Measurements from ENCODE around the gene TNS1. TPM values are rescaled to one million over a fixed set of nuclear protein-coding genes. Genes with fewer than 3 reads are reported as not detected.

TNS1 gene
- total and polyA plus RNA-seq, 10 of the 15 experiments (the other 5 are each of a cell fraction or from before 2014, with no cell fraction given): 0.05 to 0.44 TPM; not detected in 8

DNA sequence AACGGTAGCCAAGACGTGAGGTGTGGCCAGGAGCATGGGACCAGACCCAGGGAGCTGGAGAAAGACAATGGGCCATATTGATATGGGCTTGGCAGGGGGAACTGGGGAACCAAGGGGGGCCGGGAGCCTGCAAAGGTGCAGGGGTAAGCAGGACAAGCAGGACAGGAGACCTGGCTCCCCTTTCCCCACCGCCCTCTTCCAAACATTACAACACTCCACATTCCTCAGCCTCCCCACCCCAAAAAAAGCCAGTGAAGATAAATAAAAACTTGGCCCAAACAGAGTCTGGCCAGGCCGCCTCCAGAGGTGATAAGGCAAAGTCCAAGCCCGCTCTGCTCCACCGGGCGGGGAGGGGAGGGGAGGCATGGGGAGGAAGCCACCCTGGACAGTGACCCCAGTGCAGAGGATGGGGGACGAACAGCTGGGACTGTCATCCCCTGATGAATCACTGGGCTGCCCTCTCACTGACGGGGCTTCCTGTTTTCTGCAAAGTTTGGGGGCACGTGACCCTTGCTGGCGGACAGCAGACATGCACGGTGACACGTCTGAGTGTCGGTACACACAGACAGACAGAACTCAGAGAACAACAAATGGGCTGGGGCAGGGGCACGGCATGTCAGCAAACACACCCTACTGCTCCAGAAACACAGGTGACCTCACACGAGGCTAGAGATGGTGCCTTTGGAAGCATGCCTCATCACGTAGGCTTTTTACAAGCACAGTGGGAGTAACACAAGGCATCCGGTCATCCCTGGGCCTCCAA lies 100.2 kb downstream of the TNS1 start (continued):
- TF ChIP-seq SRF (IDR thresholded peaks at IDR 0.05; ENCODE audit: low read depth in 2 of 2, low read length in 2 of 2): no peak

DNA sequence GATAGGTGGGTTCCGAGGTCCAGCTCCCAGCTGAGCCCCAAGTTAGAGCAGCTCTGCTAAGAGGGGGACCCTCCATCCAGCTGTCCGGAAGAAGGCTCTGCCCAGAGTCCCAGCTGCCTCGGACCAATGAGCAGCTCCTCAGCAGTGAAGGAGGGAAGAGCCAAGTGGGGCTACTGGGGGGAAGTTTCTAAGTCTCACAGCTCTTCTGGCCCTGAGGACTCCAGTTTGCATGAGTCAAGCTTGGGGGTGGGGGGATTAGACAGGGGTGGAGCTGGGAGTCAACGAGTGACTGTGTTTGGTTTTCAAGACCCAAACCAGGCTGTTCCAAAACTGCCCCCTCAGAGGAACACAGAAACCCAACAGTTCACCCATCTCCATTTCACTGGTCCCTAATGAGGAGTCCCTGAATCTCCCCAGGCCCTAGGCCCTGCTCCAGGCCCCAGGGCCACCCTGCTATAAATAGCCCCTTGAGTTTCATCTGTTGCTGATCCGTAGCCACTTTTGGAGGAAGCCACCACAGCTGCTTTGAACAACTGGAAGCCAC lies 100.9 kb downstream of the TNS1 start:
- H3K9me3 ChIP-seq (replicated peaks; ENCODE audit: control insufficient read depth, insufficient read depth, low read length): no peaks in the 10 kb centered on the region; the same call in 2 of the 3 replicates
- H2AFZ ChIP-seq (ENCODE audit: control insufficient read depth, low read depth, low read length): no peak overlapping the region
- ChIA-PET POLR2A (no interaction called here), SMC1A (ENCODE audit: uncharacterized antibody, unreplicated experiment) (no interaction called here), RAD21 (ENCODE audit: unreplicated experiment) (no interaction called here), CTCF (interaction anchor here (0.5 to 1.2 kb wide), 5 partner anchors 14 to 112 kb away, joined by 3 to 6 read pairs (median 4); no protein-coding TSS in a partner anchor)
- H4K20me1 ChIP-seq (ENCODE audit: control insufficient read depth, insufficient read depth): no peaks in the 10 kb centered on the region
- peaks cover 5 to 10% of the 10 kb centered on the region in 2 experiments; a peak in 3 of 4 replicates for H3K27me3 ChIP-seq (replicated peaks in 1 of 2; ENCODE audit: control insufficient read depth in 2 of 2, insufficient read depth in 2 of 2, low read length in 1 of 2)
- no peak overlapping the region for H3K4me3 ChIP-seq
- FAIRE-seq: no peak
- intact Hi-C loops (cut with micrococcal nuclease; ENCODE audit: unreplicated experiment) (no loop called here), in situ Hi-C loops (cut with MboI) (no loop called here)
- ATAC-seq: no peak
- WGBS (ENCODE audit: insufficient coverage, insufficient replicate concordance, low lambda C conversion rate, missing lambda C conversion rate): 7% methylated on average over 5 of the region's 5 CpGs
- H3K79me2 ChIP-seq (ENCODE audit: control insufficient read depth, insufficient read depth, low read length): no peaks in the 10 kb centered on the region
- H3K27ac ChIP-seq (ENCODE audit: control insufficient read depth, insufficient read depth): no peak overlapping the region
- DNase-seq (ENCODE audit: low read depth, low spot score): no peak
- H3K9ac ChIP-seq (ENCODE audit: control insufficient read depth, insufficient read depth, low read length): no peak overlapping the region
- BruUV-seq (replicated peaks): no TSS peak
- H3K36me3 ChIP-seq (ENCODE audit: control insufficient read depth in 2 of 2, insufficient read depth in 2 of 2, low read length in 1 of 2): no peaks in the 10 kb centered on the region
- H3K4me1 ChIP-seq (ENCODE audit: control insufficient read depth, insufficient read depth, low read length): no peaks in the 10 kb centered on the region
- no peak overlapping the region for H3K4me2 ChIP-seq (ENCODE audit: control insufficient read depth, insufficient read depth)
- TF ChIP-seq IKZF1 (conservative IDR thresholded peaks at IDR 0.05) (no peak), ZNF384 (IDR thresholded peaks at IDR 0.05; ENCODE audit: borderline replicate concordance, low read depth, low read length) (no peak), FOS (IDR thresholded peaks at IDR 0.05; ENCODE audit: borderline replicate concordance, extremely low read depth, insufficient read length) (no peak), CBX5 (IDR thresholded peaks at IDR 0.05; ENCODE audit: low read depth) (no peak), BCL3 (IDR thresholded peaks at IDR 0.05; ENCODE audit: borderline replicate concordance, insufficient read depth, low read depth, low read length, poor library complexity, severe bottlenecking) (no peak), ZBTB11 (CRISPR knock-in tag; IDR thresholded peaks at IDR 0.05) (no peak), MTA3 (IDR thresholded peaks at IDR 0.05; ENCODE audit: borderline replicate concordance, low read length) (no peak), RBBP5 (conservative IDR thresholded peaks at IDR 0.05) (no peak), ZZZ3 (IDR thresholded peaks at IDR 0.05; ENCODE audit: control insufficient read depth, insufficient read length, low read depth) (no peak)
- TF ChIP-seq, protein P1, sequence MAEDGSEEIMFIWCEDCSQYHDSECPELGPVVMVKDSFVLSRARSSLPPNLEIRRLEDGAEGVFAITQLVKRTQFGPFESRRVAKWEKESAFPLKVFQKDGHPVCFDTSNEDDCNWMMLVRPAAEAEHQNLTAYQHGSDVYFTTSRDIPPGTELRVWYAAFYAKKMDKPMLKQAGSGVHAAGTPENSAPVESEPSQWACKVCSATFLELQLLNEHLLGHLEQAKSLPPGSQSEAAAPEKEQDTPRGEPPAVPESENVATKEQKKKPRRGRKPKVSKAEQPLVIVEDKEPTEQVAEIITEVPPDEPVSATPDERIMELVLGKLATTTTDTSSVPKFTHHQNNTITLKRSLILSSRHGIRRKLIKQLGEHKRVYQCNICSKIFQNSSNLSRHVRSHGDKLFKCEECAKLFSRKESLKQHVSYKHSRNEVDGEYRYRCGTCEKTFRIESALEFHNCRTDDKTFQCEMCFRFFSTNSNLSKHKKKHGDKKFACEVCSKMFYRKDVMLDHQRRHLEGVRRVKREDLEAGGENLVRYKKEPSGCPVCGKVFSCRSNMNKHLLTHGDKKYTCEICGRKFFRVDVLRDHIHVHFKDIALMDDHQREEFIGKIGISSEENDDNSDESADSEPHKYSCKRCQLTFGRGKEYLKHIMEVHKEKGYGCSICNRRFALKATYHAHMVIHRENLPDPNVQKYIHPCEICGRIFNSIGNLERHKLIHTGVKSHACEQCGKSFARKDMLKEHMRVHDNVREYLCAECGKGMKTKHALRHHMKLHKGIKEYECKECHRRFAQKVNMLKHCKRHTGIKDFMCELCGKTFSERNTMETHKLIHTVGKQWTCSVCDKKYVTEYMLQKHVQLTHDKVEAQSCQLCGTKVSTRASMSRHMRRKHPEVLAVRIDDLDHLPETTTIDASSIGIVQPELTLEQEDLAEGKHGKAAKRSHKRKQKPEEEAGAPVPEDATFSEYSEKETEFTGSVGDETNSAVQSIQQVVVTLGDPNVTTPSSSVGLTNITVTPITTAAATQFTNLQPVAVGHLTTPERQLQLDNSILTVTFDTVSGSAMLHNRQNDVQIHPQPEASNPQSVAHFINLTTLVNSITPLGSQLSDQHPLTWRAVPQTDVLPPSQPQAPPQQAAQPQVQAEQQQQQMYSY (CRISPR knock-in tag; IDR thresholded peaks at IDR 0.05): no peak
